CD4-positive, alpha-beta T cell treated with Interleukin-10 for 1 hour (primary cell): ENCODE measurements around the gene TSGA10.
"Not testable (repeated sequence)": the region's sequence is repeated elsewhere in the genome, so short reads cannot be mapped to it uniquely, and the experiment has no call there.

Experiments
- DNase-seq: peaks from one replicate; pipeline ENCODE4 v3.0.0-alpha.2; 2020

The TSGA10 gene, protein sequence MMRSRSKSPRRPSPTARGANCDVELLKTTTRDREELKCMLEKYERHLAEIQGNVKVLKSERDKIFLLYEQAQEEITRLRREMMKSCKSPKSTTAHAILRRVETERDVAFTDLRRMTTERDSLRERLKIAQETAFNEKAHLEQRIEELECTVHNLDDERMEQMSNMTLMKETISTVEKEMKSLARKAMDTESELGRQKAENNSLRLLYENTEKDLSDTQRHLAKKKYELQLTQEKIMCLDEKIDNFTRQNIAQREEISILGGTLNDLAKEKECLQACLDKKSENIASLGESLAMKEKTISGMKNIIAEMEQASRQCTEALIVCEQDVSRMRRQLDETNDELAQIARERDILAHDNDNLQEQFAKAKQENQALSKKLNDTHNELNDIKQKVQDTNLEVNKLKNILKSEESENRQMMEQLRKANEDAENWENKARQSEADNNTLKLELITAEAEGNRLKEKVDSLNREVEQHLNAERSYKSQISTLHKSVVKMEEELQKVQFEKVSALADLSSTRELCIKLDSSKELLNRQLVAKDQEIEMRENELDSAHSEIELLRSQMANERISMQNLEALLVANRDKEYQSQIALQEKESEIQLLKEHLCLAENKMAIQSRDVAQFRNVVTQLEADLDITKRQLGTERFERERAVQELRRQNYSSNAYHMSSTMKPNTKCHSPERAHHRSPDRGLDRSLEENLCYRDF

DNA sequence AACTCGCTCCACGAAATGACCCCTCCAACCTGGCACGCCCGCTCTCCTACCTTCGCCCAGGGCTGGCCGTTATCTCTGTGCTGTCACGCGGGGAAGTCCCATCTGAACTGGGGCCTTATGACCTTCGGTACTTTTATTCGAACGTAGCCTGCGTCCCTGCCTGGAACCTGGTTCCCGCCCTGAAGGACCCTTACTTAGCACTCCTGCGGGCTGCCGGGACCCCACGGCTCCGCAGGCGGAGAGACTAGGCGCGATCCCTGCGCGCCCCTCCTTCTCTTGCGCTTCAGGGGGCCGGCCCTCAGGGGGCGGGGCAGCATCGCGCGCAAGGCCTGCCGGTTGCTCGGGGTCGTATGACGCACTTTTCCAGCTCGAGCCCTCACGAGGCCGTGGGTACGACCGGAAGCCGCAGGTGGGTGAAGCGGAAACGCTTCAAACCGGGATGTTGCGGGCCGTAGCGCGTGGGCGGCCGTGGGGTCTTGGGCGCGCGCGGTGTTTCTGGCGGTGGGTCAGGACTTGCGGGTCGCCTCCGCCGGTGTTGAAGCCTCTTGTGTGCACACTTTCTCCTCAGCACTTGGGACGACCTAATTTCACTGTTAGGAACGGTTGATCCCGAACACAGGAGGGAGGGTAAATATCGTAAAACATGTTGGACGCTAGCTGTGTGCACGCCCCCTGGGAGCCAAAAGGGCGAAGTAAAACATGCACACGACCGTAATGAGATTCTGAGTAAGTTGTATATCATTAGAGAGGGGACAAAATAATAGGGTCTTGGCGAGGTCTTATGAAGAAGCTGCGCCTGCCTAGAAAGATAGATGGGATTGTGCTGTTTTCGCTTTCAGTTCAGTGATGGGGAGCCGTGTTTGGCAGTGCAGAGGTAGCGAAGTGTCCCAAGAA lies at the start of gene TSGA10, which contains the start of gene LIPT1:
TSGA10 (minus strand) TSS at position 300 of the 894 bp plus-strand sequence. CDS start 45,503 bp downstream, outside the sequence.
LIPT1 (plus strand) TSS at position 325 of the 894 bp plus-strand sequence. CDS start 6,991 bp downstream, outside the sequence.
- peak; percentile 91 for DNase-seq

DNA sequence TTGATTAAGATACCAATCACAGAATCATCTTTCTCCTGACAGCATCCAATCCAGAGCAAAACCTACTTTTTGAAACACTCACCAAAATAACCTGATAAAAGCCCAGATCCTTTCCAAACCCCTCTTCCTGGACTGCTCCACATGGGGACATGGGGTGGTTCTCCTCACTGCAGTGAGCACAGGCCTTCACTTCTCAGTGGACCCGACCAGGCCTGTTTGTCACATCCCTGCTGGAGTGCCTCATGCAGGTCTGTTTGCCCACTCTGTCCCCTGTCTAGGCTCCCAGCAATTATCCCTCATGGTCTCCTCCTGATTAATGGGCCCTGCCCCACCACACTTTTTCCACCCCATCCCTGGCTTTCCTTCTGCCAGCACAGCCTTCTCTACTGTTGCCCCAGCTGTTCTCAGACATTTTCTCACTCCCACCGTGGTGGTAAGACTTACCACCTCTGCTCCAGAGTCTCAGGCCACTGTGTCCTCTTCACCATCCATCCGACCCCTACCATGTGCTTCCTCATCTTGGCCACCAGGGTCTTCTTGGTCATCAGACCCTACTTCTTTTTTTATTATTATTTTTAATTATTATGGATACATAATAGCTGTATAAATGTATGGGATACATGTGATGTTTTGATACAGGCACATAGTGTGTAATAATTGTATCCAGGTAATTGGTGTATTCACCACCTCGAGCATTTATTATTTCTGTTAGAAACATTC lies 47.4 kb upstream of the TSGA10 start:
- DNase-seq, result no peak

DNA sequence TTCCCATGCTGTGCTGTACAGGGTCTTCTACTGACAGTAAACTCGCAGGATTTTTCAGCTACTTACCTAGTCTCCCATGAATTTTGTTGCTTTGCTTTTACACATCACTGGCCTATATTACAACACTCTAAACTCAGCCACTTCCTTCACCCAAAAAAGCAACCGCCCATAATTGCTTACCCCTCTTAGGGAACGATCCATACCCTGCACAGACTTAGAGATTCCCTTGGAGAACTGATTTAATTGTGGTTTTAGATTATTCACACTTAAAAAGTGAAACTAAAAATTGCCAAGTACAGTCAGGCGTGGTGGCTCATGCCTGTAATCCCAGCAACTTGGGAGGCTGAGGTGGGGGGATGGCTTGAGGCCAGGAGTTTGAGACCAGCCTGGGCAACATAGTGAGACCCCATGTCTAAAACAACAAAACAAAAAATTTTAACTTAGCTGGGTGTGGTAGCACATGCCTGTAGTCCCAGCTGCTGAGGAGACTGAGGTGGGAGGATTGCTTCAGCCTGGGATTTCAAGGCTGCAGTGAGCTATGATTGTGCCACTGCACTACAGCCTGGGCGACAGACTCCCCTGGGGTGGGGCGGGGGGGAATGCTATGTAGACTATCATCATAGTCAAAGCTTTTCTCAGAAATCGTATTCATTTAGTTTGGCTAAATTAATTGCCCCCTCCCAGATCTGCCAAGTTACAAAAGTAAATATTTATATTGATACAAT lies 45.5 kb upstream of the TSGA10 start:
- no peak for DNase-seq

DNA sequence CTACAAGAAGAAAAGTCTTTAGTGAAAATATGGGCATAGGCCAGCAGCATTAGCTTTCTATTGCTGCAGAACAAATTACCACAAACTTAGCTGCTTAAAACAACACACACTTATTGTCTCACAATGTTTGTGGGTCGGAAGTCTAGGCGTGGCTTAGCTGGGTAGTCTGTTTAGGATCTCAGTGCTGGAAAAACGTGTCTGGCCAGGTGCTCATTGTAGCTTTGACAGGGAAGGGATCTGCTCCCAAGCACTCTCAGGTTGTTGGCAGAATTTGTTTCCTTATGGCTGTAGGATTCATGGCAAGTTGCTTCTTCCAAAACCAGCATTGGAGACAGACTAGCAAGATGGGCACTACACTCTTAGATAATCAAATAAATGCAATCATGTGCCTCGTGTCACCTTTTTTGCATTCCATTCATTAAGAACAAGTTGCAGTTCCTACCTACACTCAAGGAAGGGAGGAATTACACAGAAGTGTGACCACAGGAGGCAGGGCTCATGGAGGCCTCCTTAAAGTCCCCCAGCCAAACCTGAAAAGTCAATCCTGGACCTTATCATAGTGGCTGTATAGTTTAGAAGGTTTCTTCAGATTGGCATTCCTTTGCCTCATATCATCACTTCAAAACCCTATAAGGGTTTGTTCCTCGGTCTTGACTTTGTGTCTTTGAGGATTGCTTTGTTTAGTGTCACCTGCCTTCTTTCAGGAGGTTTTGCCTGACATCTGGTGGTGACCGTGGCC lies 43.5 kb upstream of the TSGA10 start:
- DNase-seq, result no peak

DNA sequence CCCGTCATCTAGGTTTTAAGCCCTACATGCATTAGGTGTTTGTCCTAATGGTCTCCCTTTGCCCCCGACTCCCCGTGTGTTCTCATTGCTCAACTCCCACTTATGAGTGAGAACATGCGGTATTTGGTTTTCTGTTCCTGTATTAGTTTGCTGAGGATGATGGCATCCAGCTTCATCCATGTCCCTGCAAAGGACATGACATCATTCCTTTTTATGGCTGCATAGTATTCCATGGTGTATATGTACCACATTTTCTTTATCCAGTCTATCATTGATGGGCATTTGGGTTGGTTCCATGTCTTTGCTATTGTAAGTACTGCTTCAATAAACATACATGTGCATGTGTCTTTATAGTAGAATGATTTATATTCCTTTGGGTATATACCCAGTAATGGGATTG lies 37.6 kb upstream of the TSGA10 start:
- DNase-seq, result not testable (repeated sequence)

DNA sequence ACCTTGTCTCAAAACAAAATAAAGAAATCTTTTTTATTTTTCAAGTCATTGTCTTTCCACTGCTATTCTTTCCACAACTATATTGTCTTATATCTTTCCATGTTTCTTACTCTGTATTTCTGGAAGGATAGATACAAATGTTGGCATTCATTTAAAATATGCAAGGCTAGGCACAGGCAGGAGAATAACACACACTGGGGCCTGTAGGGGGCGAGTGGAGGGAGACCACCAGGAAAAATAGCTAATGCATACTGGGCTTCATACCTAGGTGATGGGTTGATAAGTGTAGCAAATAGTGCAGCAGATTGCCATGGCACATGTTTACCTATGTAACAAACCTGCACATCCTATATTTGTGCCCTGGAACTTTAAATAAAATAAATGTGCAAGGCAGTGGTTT lies 35.8 kb upstream of the TSGA10 start:
- no peak for DNase-seq

DNA sequence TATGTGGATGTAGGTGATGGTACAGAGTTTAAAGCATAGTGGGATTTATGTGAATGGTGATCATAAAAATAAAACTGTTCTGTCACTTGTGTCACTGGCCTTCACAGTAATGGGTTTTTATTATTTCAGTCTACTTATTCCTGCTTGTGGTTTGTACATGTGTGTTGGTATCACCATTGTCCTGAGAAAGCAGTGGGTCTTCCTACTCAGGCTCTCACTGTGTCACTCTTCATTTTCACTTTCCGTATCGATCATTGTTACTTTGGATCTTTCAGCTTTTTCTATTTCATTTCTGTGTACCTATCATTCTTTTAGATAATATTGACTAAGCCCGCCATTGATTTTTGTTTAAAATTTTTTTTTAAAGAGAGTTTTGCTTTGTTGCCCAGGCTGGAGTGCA lies 33.6 kb upstream of the TSGA10 start:
- no peak for DNase-seq

DNA sequence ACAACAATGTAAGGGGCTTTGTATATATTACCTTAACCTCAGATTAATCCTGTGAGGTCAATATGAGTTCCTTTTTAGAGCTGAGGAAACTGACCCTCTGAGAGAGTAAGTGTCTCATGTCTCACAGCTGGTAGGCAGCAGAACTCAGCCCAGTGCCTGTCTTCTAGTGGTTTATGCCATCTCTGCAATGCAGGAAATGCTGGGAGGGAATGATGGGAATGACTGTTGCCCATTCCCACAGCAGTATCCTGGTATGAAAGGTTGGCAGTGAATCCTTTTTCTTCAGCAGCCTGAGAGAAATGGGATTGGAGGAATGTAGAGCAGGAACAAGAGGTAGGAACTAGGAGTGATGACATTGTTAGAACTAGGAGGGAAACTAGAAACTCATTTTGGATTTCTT lies 32.3 kb upstream of the TSGA10 start:
- DNase-seq, result no peak

DNA sequence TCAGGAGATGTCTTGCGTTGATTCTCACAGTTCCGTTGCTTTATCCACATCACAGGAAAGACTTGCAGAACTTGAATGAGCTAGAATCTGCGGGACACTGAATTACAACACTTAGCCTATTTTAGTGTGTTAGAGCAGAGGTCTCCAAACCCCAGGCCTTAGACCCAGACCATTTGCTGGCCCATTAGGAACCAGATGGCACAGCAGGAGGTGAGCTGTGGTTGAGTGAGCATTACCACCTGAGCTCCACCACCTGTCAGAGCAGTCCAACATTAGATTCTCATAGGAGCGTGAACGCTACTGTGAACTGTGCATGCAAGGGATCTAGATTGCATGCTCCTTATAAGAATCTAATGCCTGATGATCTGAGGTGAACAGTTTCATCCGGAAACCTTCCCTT lies 30.1 kb upstream of the TSGA10 start:
- no peak for DNase-seq

DNA sequence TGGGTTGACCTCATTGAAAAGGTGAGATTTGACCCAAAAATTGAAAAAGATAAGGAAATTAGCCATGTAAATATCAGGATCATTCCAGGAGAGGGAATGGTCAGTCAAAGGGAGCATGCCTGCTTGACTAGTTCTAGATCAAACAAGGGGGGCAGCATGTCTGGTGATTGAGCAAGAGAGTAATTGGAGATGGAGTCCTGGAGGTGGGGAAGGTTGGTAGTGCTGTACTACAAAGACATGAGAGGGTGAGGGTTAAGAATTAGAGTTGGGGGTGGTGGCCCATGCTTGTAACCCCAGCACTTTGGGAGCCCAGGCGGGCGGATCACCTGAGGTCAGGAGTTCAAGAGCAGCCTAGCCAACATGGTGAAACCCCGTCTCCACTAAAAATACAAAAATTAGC lies 28.3 kb upstream of the TSGA10 start:
- DNase-seq, result no peak

DNA sequence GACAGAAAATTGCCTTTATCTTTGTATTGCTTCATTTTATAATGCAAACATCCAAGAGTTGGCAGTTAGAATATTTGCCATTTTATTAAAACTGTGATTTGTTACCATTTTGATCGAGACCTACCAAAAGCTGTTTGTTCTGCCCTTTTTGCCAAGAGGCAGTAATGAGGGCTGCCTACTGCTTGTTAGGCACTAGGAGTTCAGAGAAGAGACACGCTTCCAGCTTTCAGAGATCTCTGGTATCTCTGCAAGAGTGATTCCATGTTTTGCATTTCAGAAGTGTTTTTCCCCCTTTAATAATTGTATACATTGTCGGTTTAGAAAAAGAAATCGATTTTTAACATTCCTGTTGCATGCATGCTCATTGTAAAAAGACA lies 26.9 kb upstream of the TSGA10 start:
- DNase-seq, result no peak

DNA sequence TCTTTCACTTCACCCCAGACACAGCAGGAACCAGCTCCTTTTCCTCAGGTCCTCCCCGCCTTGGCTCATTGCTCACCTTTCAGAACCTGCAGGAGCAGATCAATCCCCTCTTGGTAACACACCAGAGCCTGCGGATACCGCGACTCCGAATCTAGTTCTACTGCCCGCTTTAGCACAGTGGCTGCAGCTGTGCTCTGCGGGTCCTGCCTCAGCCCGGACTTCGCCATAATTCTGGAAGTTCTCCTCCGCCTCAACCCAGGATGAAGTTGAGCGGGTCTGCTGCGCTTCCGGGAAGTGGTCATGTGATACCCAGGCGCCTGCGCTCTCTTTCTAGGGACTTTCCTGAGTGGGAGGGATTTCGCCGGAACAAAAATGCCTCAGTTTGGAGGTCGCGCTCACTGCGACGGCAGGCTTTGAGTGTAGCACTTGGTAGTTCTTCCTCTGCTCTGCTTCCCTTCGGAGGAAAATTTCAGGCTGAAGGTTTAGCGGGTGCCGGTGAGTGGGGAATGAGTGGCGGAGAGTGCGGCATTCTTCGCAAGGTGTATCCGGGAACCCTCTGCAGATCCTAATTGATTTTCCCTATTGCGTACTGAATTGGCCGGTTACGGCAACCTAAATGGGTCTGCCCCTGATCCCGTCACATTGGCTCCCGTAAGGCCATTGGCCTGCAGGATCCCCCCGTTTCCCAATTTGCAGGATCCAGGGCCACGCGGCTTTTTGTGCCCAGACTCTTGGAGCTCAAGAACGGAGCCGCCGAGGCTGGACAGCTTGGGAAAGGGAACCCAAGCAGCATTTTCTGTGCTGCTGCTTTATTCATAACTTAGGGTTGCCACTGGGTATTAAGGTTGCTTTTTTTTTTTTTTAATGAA lies 26.2 kb upstream of the TSGA10 start, which contains the start of the genes MITD1 and MRPL30:
MITD1 (minus strand) TSS at position 304 of the 869 bp plus-strand sequence; CDS start at position 227, 77 bp downstream.
MRPL30 (plus strand) TSS at position 430 of the 869 bp plus-strand sequence. CDS start 5,020 bp downstream, outside the sequence.
- peak; percentile 94 for DNase-seq

DNA sequence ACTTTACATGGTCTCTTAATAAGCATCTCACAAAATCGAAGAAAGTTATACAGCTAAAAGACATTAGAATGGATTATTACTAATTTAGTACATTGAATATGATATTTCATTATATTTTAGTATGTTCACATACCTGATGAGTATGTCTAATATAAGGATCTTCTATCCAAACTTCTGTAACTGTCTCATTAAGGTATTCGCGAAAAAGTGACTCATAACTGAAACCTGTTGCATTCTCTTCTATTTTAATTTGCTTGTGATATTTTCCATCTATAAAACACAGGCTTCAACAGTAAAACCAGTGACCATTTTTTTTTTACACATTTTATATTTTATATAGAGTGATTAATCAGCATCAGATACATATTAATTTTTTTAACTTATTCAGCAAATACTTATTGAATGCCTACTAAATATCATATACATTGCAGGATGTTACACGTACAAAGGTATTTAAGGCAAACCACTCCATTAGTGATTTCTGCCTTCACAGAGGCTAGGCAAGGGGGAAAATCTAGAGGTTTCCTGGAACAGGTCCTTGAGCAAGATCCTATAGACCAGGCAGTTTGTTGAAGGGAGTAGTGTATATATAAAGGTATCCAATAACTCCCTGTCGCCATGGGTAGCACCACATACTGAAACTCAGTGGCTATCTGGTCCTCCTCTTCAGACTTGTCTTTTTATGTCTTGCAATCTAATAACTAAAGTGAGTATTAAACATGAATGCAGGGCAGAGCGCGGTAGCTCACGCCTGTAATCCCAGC lies 16.8 kb upstream of the TSGA10 start:
- no peak for DNase-seq

DNA sequence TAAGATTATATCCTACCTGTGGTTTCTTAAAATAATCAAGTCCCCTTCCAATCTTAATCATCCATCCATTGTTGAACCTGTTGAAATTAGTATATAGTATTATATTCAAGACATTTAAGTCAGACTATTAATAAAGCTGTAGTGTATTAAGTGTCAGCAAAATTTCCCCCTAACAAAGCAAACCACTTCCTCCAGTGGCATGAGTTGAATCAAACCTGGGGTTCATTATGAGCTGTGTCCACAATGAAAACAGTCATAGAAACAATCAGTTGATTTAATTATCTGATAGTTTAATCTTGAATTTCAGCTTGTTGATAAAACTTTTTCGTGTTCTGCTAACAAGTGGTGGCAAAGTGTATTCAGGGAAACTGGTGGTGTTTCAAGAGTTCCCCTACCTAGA lies 14.8 kb upstream of the TSGA10 start:
- DNase-seq, result no peak

DNA sequence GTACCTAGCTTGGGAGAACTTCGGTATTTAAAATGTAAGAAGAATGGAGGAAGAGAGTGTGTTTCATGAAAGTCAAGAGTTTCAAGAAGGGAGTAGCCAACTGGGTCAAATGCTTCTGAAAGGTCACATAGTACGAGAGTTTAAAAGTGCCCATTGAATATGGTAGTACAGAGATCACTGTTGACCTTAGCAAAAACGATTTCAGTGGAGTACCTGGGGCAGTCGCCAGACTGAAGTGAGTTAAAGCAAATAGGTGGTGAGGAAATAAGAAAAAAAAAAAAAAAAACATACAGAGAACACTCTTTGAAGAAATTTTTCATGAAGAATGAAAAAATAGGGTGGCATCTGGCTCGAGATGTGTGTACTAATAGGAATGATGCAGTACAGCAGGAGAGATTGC lies 11.5 kb upstream of the TSGA10 start:
- DNase-seq, result no peak

DNA sequence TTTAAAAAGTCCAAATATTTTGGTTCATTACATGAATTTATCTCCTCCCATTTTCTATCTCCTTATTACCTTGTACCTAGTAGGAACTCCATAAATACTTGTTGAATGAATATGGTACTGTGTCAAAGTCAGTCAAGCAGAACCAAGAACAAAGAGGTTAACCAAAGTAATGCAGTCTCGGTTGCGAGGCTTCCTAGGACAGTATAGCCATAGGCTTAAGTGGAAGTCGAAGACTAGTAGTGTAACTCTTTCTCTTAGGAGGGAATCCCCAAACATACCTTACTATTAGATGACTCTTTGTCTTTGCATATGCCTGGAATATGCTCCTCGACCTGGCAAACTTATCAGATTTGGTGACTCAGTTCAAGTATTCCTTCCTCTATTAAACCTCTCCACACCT lies 4.9 kb upstream of the TSGA10 start:
- DNase-seq, result no peak

DNA sequence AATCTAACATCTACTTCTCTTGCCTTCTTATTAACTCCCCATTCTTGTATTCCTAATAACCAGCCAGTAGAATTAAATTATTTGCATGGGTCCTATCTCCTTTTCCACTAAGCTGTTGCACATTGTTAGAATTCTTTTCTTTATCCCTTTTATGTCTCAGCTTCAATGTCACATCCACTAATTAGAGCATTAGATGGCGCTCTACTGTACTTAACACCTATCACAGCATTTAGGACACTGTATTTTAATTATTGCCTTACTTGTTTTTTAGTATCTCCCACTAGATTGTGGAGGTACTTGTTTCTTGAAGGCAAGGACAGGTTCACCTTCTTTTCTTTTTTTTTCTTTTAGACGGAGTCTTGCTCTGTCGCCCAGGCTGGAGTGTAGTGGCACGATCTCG lies 3.9 kb upstream of the TSGA10 start:
- no peak for DNase-seq

DNA sequence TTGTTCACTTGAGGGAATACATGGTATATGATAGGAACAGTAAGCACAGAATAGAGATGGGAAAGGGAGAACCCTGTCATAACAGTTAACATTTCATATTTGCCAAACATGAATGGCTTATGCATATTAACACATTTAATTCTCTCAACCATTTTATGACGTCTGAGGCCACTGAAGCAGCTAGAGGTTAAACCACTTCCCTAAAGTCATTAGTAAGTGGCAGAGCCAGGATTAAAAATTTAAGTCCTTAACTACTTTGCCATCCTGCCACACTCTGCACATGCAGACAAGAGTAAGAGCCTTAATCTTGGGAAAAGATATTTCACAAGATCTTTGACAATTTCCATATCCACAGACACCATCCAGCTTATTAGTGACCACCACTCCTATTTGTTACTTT lies 2.1 kb upstream of the TSGA10 start:
- no peak for DNase-seq
